Measurements from ENCODE around the gene MS4A15.
"Not testable (repeated sequence)": the region's sequence is repeated elsewhere in the genome, so short reads cannot be mapped to it uniquely, and the experiment has no call there.

The MS4A15 gene

DNA sequence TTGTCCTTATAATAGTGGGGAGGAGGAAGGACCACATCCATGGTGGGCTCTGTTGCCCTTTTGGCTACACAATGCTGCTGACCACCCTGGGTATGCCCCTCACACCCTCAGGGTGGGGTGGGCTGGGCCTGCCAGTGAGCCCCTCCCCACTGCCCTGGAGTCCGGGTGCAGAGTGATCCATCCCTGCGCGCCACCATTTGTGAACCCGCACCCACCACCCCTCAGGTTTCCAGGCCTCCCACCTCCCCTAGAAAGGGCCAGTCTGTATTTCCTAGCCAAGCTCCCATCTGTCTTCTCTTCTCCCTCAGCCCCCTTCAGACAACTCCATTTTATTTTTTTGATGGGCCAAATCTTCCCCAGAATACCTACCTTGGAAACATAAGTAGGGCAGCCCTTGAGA is 53.5 kb downstream of the MS4A15 start:
- no peak for DNase-seq

DNA sequence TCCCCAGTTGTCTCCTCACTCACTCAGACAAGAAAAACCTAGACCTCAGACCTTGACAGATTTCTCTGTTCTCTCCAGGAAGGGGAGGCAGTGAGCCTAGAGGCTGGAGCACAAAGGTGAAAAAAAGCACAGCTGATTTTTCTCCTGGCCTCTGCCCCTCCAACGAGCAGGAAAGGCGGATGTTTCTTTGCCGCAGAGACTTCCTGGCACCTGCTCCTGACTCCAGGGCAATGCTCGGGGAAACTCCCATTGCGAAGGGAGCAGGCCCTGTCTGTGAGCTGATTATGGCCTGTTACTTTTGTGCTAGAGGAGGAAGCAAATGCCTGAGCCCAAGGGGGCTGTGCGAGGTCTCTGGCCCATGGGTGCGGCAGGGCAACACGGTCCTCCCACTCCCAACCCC is 53.9 kb downstream of the MS4A15 start:
- DNase-seq, result no peak

DNA sequence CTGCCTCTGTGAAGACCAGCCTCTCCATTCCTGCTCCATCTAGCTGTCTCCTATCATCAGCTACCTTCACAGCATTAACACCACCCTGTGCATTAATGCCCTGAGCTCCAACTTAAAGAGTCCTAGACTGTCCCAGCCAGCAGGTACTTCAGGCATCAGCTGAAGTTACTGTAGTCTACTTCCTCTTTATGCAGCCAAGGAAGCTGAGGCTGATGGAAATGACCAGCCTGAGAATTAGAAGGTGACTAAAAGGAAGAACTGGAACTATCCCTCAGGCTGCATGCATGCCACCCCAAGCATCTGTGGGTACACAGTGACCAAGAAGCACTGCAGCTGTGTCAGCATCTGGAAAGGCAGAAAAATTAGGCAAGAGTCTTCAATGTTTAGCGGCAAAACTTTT is 56.7 kb downstream of the MS4A15 start:
- no peak for DNase-seq

DNA sequence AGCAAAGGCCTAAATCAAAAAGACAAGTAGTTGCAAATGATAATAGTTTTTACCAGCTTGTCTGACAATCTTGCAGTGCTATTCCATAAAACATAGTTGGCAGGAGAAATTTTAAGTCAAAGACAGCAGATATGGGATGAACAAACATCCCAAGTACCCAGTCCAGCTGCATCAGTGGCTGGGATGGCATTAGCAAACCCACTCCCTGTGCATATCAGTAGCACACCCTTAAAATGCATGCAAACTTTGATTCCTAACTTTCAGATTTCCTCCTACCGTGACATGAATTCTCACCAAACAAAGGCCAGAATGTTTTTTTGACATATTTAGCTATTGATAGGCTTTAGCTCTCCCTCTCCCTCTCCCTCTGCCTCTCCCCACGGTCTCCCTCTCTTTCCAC is 57.4 kb downstream of the MS4A15 start:
- DNase-seq, result no peak

DNA sequence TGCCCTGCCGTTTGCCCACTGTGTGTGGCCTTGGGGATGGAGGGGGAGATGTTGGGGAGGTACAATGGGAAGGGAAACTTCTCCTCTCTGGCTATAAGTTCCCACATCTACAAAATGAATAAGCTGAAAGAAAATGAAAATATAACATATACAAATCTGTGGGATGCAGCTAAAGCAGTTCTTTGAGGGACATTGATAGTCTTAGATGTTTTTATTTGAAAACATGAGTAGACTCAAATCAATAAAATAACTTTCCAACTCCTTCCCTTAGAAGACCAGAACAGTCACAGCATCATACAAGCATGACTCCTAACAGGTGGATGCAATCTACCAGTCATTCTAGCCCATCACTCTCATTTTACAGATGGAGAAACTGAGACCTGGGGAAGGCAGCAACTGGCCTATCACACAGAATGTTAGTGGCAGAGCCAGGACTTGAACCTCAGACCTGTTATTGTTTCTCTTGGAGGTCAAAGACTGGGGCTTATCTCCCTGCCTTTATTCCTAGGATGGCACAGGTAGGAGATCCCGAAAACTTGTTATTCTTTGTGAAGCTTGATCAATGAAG is 60.0 kb downstream of the MS4A15 start:
- DNase-seq, result no peak

DNA sequence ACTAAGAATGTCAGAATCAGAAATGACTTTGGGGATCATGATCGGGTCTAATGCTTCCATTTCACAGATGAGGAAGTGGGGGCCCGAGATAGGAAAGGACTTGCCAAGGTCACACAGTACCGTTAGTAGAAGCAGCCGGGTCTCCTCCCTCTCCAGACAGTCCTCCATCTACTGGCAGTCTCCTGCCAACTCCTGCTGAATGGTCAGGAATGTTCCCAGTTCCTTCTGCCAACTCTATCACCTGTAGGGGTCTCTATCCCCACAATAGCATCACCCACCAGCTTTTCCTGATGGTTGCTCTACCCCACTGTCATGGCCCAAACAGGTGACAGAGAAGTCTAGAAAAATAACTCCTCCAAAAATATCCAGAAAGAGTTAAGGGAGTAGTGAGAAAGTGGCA is 61.4 kb downstream of the MS4A15 start:
- DNase-seq, result no peak

DNA sequence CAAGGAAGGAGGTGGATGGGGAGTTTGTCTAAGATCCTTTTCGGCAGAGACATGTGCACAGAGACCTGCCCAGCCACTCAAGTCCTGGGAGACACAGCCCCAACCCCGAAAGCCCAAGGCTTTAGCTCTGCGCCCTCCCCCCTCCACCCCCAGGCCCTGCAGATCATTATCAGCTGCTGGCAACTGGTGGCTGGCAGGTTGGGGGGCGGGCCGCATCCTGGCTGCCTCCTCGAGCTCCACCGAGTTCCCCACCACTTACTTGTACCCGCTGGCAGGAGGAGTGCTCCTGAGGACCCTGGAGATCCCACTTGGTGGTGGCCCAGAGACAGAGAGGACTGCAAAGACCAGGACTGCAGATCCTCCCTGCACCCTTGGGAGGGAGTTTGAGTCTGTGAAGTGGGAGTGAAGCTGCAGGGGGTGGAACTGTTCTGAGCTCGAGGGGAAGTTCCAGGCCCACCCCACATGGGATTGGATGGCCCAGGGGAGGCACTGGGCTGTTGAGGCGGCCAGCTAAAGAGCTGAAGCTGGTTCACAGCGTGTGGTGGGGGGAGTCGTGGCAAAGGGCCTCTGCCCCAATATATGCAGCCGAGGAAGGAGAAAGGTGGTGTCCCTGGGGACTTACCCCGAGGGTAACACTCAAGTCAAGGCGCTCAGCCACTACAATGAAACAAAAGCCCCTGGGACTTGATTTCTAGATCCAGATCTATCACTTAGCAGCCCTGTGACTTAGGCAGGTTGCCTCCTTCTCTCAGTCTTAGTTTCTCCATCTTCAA is 65.3 kb downstream of the MS4A15 start:
- DNase-seq, result no peak

DNA sequence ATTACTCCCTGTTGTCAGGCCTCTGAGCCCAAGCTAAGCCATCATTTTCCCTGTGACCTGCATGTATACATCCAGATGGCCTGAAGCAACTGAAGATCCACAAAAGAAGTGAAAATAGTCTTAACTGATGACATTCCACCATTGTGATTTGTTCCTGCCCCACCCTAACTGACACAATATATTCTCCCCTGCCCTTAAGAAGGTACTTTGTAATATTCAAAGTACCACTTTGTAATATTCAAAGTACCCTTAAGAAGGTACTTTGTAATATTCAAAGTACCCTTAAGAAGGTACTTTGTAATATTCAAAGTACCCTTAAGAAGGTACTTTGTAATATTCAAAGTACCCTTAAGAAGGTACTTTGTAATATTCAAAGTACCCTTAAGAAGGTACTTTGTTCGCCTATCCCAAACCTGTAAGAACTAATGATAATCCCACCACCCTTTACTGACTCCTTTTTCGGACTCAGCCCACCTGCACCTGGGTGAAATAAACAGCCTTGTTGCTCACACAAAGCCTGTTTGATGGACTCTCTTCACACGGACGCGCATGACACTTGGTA is 67.2 kb downstream of the MS4A15 start:
- not testable (repeated sequence) for DNase-seq

DNA sequence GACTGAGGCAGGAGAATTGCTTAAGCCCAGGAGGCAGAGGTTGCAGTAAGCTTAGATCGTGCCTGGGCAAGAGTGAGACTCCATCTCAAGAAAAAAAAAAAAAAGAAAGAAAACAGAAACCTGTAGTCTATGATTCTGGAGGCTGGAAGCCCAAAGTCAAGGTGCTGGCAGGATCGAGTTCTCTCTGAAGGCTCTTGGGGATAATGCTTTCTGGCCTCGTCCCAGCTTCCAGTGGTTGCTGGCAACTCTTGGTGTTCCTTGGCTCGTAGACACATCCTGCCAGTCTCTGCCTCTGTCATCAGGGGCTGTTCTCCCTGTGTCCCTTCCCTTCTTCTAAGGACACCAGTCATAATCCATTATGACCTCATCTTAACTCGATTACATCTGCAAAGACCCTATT is 68.5 kb downstream of the MS4A15 start:
- no peak for DNase-seq

DNA sequence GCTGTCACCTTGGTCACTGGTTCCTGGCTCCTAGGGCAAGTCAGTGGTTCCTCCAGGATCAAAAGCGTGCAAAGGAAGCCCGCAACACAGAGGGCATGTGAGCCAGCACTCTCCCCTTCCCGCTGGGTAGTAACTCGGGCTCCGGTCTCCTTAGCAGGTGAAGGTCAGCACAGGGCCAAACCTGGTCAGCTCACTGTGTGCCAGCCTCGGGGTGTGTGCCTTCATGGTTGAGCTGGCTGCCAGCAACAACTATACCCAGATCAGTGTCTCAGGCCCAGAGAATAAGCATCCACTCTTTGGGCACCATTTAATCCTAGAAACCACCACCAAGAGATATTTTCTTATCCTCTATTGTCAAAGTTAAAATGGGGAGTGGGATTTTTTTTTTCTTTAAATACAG is 69.1 kb downstream of the MS4A15 start:
- no peak for DNase-seq

All from activated CD4-positive, alpha-beta T cell treated with anti-CD3 and anti-CD28 coated beads, Interleukin-10, Interleukin-2, amounts not matched to agents 100 ng/mL and 50 ng/mL, durations not matched to agents 16 hours and 8 hours (primary cell).